ENCODE results near the gene RAB42.
"Not testable (repeated sequence)": the region's sequence is repeated elsewhere in the genome, so short reads cannot be mapped to it uniquely, and the experiment has no call there.

RAB42 gene

GRCh38 chr1:28566931-28567330, 25.1 kb upstream of the RAB42 start:
- H3K9ac ChIP-seq (ENCODE audit: low read length in 5 of 5) = no peak overlapping the region
- no peak overlapping the region for H3K27ac ChIP-seq (ENCODE audit: low read depth, low read length)
- no peak overlapping the region for H3K4me3 ChIP-seq (ENCODE audit: low read depth in 1 of 5, low read length in 5 of 5)
- H3K4me1 ChIP-seq (ENCODE audit: control insufficient read depth in 5 of 5, insufficient read depth in 5 of 5, low read length in 5 of 5) = no peaks in the 10 kb centered on the region
- H3K36me3 ChIP-seq (ENCODE audit: control insufficient read depth in 5 of 5, insufficient read depth in 5 of 5, low read length in 5 of 5) = peaks cover 13 to 73% (median 60%) of the 10 kb centered on the region in 5 donors
- H3K9me3 ChIP-seq (ENCODE audit: control insufficient read depth in 5 of 5, low read length in 5 of 5) = no peaks in the 10 kb centered on the region
- H3K27me3 ChIP-seq (ENCODE audit: control insufficient read depth in 5 of 5, insufficient read depth in 4 of 5, low read length in 5 of 5) = no peaks in the 10 kb centered on the region

DNA sequence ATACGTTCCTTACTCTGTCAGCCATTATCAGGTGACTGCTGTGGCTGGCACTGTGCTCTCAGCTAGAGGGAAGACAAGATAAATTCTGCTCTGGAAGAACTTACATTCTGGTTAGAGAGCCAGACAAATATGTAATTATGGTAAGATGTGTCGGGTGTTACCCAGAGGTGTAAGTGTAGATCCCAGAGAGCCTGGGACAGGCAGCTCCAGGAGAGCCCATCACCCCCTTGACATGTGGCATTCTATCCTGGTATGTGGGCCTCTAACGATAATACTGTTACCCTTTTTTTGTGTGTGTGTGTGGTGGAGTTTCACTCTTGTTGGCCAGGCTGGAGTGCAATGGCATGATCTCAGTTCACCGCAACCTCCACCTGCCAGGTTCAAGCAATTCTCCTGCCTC, 20.2 kb upstream of the RAB42 start:
- Histone ChIP-seq H3K36me3 (ENCODE audit: control insufficient read depth in 5 of 5, insufficient read depth in 5 of 5, low read length in 5 of 5) (peaks cover 7 to 61% (median 46%) of the 10 kb centered on the region in 5 donors), H3K27me3 (ENCODE audit: control insufficient read depth in 5 of 5, insufficient read depth in 4 of 5, low read length in 5 of 5) (no peaks in the 10 kb centered on the region), H3K27ac (ENCODE audit: low read depth, low read length) (no peak overlapping the region)

GRCh38 chr1:28572891-28573290, 19.2 kb upstream of the RAB42 start:
- not testable (repeated sequence) for H3K9me3 ChIP-seq (ENCODE audit: control insufficient read depth in 5 of 5, low read length in 5 of 5); H3K4me1 ChIP-seq (ENCODE audit: control insufficient read depth in 5 of 5, insufficient read depth in 5 of 5, low read length in 5 of 5); H3K9ac ChIP-seq (ENCODE audit: low read length in 5 of 5); H3K4me3 ChIP-seq (ENCODE audit: low read depth in 1 of 5, low read length in 5 of 5); H3K27ac ChIP-seq (ENCODE audit: low read depth, low read length); H3K27me3 ChIP-seq (ENCODE audit: control insufficient read depth in 5 of 5, insufficient read depth in 4 of 5, low read length in 5 of 5)
- peaks cover 7 to 61% (median 46%) of the 10 kb centered on the region in 5 donors for H3K36me3 ChIP-seq (ENCODE audit: control insufficient read depth in 5 of 5, insufficient read depth in 5 of 5, low read length in 5 of 5)

More for the DNA sequence above, 20.2 kb upstream of the RAB42 start:
- Histone ChIP-seq H3K4me3 (ENCODE audit: low read depth in 1 of 5, low read length in 5 of 5) (no peak overlapping the region), H3K9me3 (ENCODE audit: control insufficient read depth in 5 of 5, low read length in 5 of 5) (no peaks in the 10 kb centered on the region), H3K4me1 (ENCODE audit: control insufficient read depth in 5 of 5, insufficient read depth in 5 of 5, low read length in 5 of 5) (no peaks in the 10 kb centered on the region), H3K9ac (ENCODE audit: low read length in 5 of 5) (no peak overlapping the region)

GRCh38 chr1:28573564-28573963, 18.5 kb upstream of the RAB42 start:
- no peak overlapping the region for H3K27ac ChIP-seq (ENCODE audit: low read depth, low read length)
- no peaks in the 10 kb centered on the region for H3K9me3 ChIP-seq (ENCODE audit: control insufficient read depth in 5 of 5, low read length in 5 of 5)
- H3K9ac ChIP-seq (ENCODE audit: low read length in 5 of 5) = no peak overlapping the region
- H3K4me1 ChIP-seq (ENCODE audit: control insufficient read depth in 5 of 5, insufficient read depth in 5 of 5, low read length in 5 of 5) = peaks cover 0 to 7% (median 0%) of the 10 kb centered on the region in 5 donors
- H3K27me3 ChIP-seq (ENCODE audit: control insufficient read depth in 5 of 5, insufficient read depth in 4 of 5, low read length in 5 of 5) = no peaks in the 10 kb centered on the region
- peaks cover 9 to 61% (median 44%) of the 10 kb centered on the region in 5 donors for H3K36me3 ChIP-seq (ENCODE audit: control insufficient read depth in 5 of 5, insufficient read depth in 5 of 5, low read length in 5 of 5)
- H3K4me3 ChIP-seq (ENCODE audit: low read depth in 1 of 5, low read length in 5 of 5) = no peak overlapping the region

GRCh38 chr1:28577052-28577678, 14.9 kb upstream of the RAB42 start:
- no peak overlapping the region for H3K4me3 ChIP-seq (ENCODE audit: low read depth in 1 of 5, low read length in 5 of 5)
- peaks cover 14 to 58% (median 41%) of the 10 kb centered on the region in 5 donors for H3K36me3 ChIP-seq (ENCODE audit: control insufficient read depth in 5 of 5, insufficient read depth in 5 of 5, low read length in 5 of 5)
- H3K27ac ChIP-seq (ENCODE audit: low read depth, low read length) = no peak overlapping the region
- H3K9me3 ChIP-seq (ENCODE audit: control insufficient read depth in 5 of 5, low read length in 5 of 5) = no peaks in the 10 kb centered on the region
- H3K4me1 ChIP-seq (ENCODE audit: control insufficient read depth in 5 of 5, insufficient read depth in 5 of 5, low read length in 5 of 5) = peaks cover 0 to 40% (median 24%) of the 10 kb centered on the region in 5 donors
- H3K27me3 ChIP-seq (ENCODE audit: control insufficient read depth in 5 of 5, insufficient read depth in 4 of 5, low read length in 5 of 5) = no peaks in the 10 kb centered on the region
- H3K9ac ChIP-seq (ENCODE audit: low read length in 5 of 5) = peak overlapping the region in 1 of 5 donors; percentile 44

DNA sequence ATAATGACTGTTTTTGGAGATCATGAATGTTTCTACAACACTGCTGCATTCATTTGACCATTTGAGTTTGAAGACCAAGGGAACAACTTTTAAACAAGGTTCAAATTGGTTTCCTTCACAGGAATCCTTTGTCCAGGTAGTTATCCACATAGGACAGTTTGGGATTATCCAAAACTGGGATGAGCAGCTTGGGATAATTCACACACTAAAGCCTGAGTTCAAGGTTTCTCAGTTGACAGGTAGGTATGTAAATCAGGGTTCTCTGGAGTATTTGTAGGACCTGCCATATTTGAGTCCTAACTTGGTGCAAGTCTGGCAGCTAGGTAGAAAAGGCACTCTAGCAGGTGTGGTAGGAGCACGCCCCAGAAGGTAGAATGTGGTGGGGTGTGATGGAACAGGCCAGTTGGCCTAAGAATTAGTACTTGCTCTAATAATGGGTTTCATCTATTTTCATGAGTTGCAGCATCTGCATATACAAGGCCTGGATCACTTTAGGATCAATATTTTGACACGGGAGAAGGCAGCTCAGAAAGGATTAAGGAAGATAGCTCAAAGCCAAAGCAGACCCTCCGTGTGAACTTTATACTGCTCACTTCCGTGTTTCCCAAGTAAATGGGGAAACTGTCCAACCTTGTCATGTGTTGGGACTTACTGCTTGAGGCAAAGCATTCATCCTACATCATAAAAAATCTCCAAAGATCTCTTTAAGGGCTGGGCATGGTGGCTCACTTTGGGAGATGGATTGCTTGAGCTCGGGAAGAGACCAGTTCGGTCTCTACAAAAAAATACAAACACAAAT, 14.1 kb upstream of the RAB42 start:
- peak overlapping the region in 1 of 5 donors; percentile 22 for H3K9ac ChIP-seq (ENCODE audit: low read length in 5 of 5)
- H3K4me1 ChIP-seq (ENCODE audit: control insufficient read depth in 5 of 5, insufficient read depth in 5 of 5, low read length in 5 of 5) = peaks cover 0 to 45% (median 29%) of the 10 kb centered on the region in 5 donors
- H3K27ac ChIP-seq (ENCODE audit: low read depth, low read length) = no peak overlapping the region
- no peak overlapping the region for H3K4me3 ChIP-seq (ENCODE audit: low read depth in 1 of 5, low read length in 5 of 5)
- H3K27me3 ChIP-seq (ENCODE audit: control insufficient read depth in 5 of 5, insufficient read depth in 4 of 5, low read length in 5 of 5) = no peaks in the 10 kb centered on the region
- peaks cover 14 to 58% (median 41%) of the 10 kb centered on the region in 5 donors for H3K36me3 ChIP-seq (ENCODE audit: control insufficient read depth in 5 of 5, insufficient read depth in 5 of 5, low read length in 5 of 5)
- H3K9me3 ChIP-seq (ENCODE audit: control insufficient read depth in 5 of 5, low read length in 5 of 5) = no peaks in the 10 kb centered on the region

GRCh38 chr1:28578696-28579218, 13.3 kb upstream of the RAB42 start:
- no peak overlapping the region for H3K27ac ChIP-seq (ENCODE audit: low read depth, low read length)
- peak overlapping the region in 1 of 5 donors; percentile 48 for H3K9ac ChIP-seq (ENCODE audit: low read length in 5 of 5)
- peaks cover 0 to 47% (median 32%) of the 10 kb centered on the region in 5 donors for H3K4me1 ChIP-seq (ENCODE audit: control insufficient read depth in 5 of 5, insufficient read depth in 5 of 5, low read length in 5 of 5)
- H3K4me3 ChIP-seq (ENCODE audit: low read depth in 1 of 5, low read length in 5 of 5) = no peak overlapping the region
- peaks cover 14 to 52% (median 39%) of the 10 kb centered on the region in 5 donors for H3K36me3 ChIP-seq (ENCODE audit: control insufficient read depth in 5 of 5, insufficient read depth in 5 of 5, low read length in 5 of 5)
- H3K9me3 ChIP-seq (ENCODE audit: control insufficient read depth in 5 of 5, low read length in 5 of 5) = no peaks in the 10 kb centered on the region
- no peaks in the 10 kb centered on the region for H3K27me3 ChIP-seq (ENCODE audit: control insufficient read depth in 5 of 5, insufficient read depth in 4 of 5, low read length in 5 of 5)

GRCh38 chr1:28579401-28579800, 12.7 kb upstream of the RAB42 start:
- Histone ChIP-seq H3K4me3 (ENCODE audit: low read depth in 1 of 5, low read length in 5 of 5) (peak overlapping the region in 3 of 5 donors; percentile 92 to 98 (median 94)), H3K36me3 (ENCODE audit: control insufficient read depth in 5 of 5, insufficient read depth in 5 of 5, low read length in 5 of 5) (peaks cover 14 to 47% (median 39%) of the 10 kb centered on the region in 5 donors), H3K9ac (ENCODE audit: low read length in 5 of 5) (peak overlapping the region in 3 of 5 donors; percentile 12 to 56 (median 21)), H3K27me3 (ENCODE audit: control insufficient read depth in 5 of 5, insufficient read depth in 4 of 5, low read length in 5 of 5) (no peaks in the 10 kb centered on the region), H3K4me1 (ENCODE audit: control insufficient read depth in 5 of 5, insufficient read depth in 5 of 5, low read length in 5 of 5) (peaks cover 0 to 47% (median 32%) of the 10 kb centered on the region in 5 donors), H3K9me3 (ENCODE audit: control insufficient read depth in 5 of 5, low read length in 5 of 5) (no peaks in the 10 kb centered on the region), H3K27ac (ENCODE audit: low read depth, low read length) (no peak overlapping the region)

- Histone ChIP-seq H3K36me3 (ENCODE audit: control insufficient read depth in 5 of 5, insufficient read depth in 5 of 5, low read length in 5 of 5) (peaks cover 14 to 39% (median 34%) of the 10 kb centered on the region in 5 donors), H3K4me3 (ENCODE audit: low read depth in 1 of 5, low read length in 5 of 5) (peak overlapping the region; percentile 84 to 98 (median 93)), H3K27ac (ENCODE audit: low read depth, low read length) (peak overlapping the region; percentile 91), H3K9me3 (ENCODE audit: control insufficient read depth in 5 of 5, low read length in 5 of 5) (no peaks in the 10 kb centered on the region), H3K9ac (ENCODE audit: low read length in 5 of 5) (peak overlapping the region; percentile 82 to 95 (median 90)), H3K27me3 (ENCODE audit: control insufficient read depth in 5 of 5, insufficient read depth in 4 of 5, low read length in 5 of 5) (no peaks in the 10 kb centered on the region), H3K4me1 (ENCODE audit: control insufficient read depth in 5 of 5, insufficient read depth in 5 of 5, low read length in 5 of 5) (peaks cover 0 to 47% (median 32%) of the 10 kb centered on the region in 5 donors)
These were observed 11.1 kb upstream of the RAB42 start for GRCh38 chr1:28580722-28581530.
